ENCODE results near the gene GINS2. TPM values are rescaled to one million over a fixed set of nuclear protein-coding genes. Genes with fewer than 3 reads are reported as not detected.

GINS2 gene
- polyA plus RNA-seq, 12 donors: 6.4 to 16.5 (median 10.6) TPM; not detected in 1

- no peak for DNase-seq
Observed at GRCh38 chr16:85643631-85644030, 45.1 kb downstream of the GINS2 start.

- no peak for DNase-seq
Observed at GRCh38 chr16:85642762-85643358, 45.9 kb downstream of the GINS2 start.

GRCh38 chr16:85641776-85642176 lies 47.0 kb downstream of the GINS2 start:
- no peak for DNase-seq

GRCh38 chr16:85641305-85641704 lies 47.4 kb downstream of the GINS2 start:
- DNase-seq: no peak

GRCh38 chr16:85640585-85640984 lies 48.2 kb downstream of the GINS2 start:
- no peak for DNase-seq

GRCh38 chr16:85640254-85640558 lies 48.5 kb downstream of the GINS2 start:
- DNase-seq: no peak

- no peak for DNase-seq
Observed at GRCh38 chr16:85639529-85640253, 49.1 kb downstream of the GINS2 start.

- no peak for DNase-seq
Observed at GRCh38 chr16:85638695-85639409, 49.9 kb downstream of the GINS2 start.

- no peak for DNase-seq
Observed at GRCh38 chr16:85637808-85638647, 50.7 kb downstream of the GINS2 start.

GRCh38 chr16:85637061-85637807 lies 51.5 kb downstream of the GINS2 start:
- DNase-seq: no peak

GRCh38 chr16:85636234-85636812 lies 52.4 kb downstream of the GINS2 start:
- no peak for DNase-seq

- no peak for DNase-seq
Observed at GRCh38 chr16:85635545-85636140, 53.1 kb downstream of the GINS2 start.

- no peak for DNase-seq
Observed at GRCh38 chr16:85634747-85635544, 53.8 kb downstream of the GINS2 start.

- DNase-seq: no peak
Observed at GRCh38 chr16:85633888-85634287, 54.9 kb downstream of the GINS2 start.

- DNase-seq: no peak
Observed at GRCh38 chr16:85633438-85633743, 55.4 kb downstream of the GINS2 start.

- DNase-seq: no peak
Observed at GRCh38 chr16:85632709-85633437, 55.9 kb downstream of the GINS2 start.

- no peak for DNase-seq
Observed at GRCh38 chr16:85631802-85632393, 56.9 kb downstream of the GINS2 start.

GRCh38 chr16:85631230-85631629 lies 57.5 kb downstream of the GINS2 start:
- DNase-seq: no peak

- DNase-seq: no peak
Observed at GRCh38 chr16:85629853-85630252, 58.9 kb downstream of the GINS2 start.

Measured in muscle of arm (tissue), 12 donors.